Medulla oblongata (tissue), 1 donor: Measurements from ENCODE around the gene UBA1.
A peak's percentile ranks its signal among the peaks of the same experiment; 100 is the strongest.

Experiments used
- DNase-seq: peaks from one replicate; pipeline ENCODE4 v3.0.0-alpha.2; 2015; ENCODE audit errors: extremely low spot score

UBA1 gene

DNA sequence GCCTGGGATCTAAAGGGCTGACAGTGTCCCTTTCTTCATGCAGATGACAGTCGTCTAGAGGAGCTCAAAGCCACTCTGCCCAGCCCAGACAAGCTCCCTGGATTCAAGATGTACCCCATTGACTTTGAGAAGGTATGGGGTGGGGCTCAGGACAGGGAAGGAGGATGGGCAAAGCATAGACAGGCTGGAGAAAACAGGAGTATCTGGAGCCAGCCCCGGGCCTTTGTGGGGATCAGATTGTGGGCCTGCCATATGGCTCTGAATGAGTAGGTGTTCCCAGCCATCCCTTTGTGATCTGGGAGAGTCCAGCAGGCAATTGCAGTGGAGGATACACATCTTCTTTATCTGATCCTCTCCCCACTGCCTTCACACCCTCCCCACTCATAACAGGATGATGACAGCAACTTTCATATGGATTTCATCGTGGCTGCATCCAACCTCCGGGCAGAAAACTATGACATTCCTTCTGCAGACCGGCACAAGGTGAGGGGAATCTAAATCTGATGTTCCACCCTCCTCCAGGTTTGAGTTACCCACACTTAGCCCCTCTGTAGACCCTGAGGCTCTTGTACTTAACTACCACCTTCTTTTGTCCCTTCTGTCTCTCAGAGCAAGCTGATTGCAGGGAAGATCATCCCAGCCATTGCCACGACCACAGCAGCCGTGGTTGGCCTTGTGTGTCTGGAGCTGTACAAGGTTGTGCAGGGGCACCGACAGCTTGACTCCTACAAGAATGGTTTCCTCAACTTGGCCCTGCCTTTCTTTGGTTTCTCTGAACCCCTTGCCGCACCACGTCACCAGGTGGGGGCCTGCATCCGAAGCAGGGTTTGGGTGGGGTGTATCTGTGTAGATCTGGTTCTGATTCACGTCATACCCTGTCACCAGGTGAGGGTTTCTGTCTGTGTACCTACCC is 19.0 kb downstream of the UBA1 start:
- no peak for DNase-seq

DNA sequence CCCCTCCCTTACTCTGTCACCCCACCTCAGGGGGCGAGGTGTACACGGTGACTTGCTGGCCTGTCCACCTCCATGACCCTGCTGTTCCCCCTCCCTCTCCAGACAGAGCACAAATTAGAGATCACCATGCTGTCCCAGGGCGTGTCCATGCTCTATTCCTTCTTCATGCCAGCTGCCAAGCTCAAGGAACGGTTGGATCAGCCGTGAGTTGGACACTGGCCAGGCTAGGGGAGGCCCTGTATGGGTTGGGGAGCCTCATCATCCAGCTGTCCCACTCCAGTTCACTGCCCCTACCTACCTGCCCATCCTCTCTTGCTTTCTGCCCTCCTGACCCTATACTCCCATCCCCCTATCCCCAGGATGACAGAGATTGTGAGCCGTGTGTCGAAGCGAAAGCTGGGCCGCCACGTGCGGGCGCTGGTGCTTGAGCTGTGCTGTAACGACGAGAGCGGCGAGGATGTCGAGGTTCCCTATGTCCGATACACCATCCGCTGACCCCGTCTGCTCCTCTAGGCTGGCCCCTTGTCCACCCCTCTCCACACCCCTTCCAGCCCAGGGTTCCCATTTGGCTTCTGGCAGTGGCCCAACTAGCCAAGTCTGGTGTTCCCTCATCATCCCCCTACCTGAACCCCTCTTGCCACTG is 20.9 kb downstream of the UBA1 start:
- no peak for DNase-seq

DNA sequence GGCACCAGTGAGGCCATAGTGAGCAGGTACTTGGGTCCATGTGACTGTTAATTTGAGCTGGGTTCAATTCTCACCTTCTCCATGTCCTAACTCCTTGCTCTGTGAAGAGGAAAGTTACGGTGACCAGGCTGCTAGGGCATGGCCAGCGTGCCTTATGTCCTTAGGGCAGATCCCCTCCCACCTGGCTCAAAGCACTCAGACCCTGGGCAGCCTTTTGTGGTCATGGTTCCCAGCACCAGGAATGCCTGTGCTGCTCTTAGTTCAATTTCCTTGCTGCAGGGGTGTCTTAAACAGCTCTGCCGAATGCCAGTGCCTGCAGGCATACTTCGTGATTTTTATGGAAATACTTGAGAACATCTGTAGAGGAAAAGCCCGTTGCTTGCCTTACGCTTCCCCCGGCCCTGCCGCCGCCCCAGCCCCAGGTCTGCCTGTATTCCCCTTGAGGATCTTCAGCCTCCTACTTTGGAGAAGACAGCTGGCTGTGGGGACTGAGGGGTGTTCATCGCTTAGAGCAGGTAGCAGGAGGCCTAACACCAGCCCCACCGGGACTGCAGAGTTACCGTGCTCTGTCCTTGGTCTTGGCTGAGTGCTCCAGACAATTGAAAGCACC is 21.8 kb downstream of the UBA1 start:
- no peak for DNase-seq

DNA sequence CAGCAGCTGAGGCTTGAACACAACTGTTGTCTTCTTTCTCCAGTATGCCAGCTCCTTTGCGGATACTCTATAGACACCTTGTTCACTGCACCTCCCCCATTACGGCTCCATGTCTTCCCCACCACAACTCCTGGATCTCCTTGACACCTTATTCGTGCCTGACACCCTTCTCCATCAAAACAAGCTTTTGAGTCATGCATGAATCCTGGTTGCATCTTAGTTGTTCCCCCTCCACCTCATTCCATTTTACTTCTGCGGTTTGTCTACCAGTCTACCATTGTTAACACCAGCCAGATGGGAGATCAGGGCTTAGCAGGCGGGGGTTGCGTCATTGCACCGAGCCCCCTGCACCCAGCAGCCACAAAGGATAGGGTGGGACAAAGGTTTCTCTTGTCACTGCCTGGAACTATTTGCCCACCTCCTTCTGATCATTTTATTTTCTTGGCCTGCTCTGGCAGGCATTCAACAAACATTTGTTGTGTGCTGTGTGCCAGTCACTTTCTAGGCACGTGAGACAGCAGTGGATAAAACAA is 22.8 kb downstream of the UBA1 start:
- no peak for DNase-seq

DNA sequence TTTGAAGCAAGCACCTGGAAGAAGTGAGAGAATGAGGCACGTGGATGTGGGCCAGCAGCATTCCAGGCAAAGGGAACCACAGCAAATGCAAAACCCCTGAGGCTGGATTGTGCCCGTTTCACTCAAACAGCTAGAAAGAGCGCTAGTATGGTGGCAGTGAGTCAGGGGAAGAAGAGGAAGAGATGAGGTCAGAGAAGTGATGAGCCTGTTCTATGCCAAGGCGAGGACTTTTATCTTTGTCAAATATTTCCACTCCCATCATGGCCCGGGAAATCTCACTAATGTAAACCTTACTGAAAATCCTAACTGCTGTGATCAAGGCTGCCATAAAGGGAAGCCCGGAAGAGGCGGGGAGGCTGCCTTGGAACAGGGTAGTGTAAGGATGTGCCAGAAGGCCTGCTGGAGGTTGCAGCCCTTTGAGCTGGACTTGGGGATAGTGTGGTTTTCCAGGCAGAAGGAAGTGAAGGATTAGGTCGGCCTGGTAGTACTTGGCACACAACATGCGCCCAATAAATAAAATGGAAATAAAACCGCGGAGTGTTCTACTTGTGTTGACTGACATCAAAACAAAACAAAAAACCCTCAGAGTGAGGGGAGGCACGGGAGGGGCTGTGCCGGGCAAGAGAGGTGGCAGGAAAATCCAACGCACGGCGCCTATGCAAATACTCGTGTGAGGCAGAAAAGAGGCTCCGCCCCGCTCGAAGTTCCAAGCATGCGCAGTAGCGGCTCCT is 23.7 kb downstream of the UBA1 start:
- no peak for DNase-seq

DNA sequence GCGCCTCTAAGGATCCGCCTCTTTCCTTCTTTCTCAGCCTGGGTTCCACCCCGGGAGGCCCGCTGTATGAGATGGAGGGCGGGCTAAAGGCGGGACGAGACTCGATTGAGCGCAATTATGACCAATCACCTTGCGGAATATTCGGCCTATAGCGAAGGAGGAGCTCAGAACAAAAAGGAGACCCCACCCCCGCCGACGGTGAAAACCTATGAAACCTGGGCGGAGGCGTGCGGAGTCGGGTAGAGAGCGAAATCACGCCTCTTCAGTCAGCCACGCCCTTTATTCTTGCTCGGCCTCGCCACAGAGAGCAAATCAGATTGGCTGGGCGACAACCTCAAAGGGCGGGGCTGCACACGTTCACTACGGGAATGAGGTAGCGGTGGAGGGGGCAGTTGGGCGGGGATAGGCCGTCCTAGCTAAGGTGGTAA is 24.2 kb downstream of the UBA1 start:
- DNase-seq = peak; percentile 98

DNA sequence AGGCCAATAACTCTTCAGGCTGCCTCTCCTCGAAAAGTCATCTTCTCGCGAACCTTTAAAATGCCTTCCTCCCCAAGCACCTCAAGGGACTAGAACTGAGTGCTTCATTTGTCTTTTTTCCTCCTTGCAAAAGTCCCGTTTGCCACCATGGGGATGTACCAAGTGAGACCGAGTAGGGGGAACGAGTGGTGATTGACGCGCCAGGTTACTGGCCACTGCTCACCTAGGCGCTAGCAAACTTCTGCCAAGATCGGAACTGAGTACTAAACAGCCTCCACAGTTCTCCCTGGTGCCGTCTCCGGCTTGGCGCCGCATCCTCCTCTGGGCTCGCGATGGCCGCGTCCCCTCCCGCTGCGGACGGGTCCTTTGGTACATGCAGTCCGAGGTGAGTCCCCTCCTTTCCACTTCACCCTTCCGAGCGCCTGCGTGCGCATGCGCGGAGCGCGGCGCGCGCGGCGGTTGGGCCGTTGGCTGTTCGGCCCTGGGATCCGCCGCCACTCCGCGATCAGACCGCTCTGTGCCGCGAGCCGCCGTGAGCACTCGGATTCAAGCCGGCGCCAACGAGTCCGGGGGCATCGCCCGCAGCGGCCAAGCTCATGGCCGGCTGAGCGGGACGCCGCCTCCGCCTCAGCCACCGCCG is 24.8 kb downstream of the UBA1 start, which contains the start of gene CDK16:
CDK16 (plus strand) TSS at position 402 of the 640 bp plus-strand sequence. CDS start 4,877 bp downstream, outside the sequence.
- peak; percentile 72 for DNase-seq

DNA sequence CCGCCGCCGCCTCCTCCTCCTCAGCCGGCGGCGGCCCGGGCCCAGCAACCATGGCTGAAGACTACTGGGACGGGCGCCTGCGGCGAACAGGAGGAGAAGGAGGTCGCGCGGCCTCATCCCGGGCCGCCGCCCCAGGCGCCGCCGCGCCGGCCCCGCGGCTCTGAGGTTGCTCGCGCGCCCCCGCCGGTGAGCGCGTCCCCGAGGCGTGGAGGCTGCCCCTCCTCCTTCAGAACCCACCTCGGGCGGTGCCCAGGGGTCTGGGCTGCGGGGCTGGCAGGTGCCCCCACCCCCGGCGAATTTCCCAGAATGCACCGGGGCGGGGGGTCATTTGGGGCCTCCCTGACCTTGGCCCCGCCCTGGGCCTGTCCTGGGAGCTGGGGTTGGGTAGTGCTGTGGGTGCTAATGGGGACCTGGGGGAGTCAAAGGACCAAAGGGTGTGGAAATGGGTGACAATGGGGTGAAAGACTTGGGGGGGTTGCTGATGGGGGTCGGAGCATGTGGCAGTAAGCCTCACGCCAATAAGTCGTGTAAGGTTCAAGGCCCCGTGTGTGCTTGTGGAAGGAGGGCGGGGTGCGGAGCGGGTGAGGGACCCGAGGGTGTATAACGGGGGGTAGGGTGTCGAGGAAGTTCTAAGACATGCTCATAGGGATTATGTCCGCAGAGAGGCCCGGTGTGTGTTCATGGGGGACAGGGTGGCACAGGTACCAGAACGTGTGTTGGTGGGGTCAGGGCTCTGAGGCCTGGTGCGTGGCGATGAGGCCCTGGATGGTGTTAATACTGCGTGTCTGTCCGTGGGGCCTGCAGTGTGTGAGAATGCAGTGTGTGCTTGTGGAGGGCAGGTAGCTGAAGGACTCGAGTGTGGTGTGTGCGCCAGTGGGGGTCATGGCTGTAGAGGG is 25.5 kb downstream of the UBA1 start:
- no peak for DNase-seq

DNA sequence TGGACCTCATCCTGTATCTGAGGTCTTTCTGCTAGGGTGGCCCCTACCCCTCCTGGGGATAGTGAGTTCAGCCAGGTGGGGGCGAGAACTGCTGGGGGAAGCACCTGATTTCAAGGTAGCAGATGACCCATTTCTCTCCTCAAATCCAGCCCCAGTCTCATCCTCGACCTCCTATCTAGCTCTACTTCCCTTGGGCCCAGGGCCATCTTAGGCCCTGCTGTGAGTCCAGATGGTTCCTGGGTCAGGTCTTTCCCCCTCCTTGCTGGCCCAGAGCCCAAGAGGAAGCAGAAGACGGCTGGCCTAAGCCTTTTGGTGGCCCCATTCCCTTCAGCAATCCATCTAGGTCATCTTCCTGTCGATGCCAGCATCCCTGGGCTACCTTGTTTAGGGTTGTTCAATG is 28.1 kb downstream of the UBA1 start:
- DNase-seq = no peak

DNA sequence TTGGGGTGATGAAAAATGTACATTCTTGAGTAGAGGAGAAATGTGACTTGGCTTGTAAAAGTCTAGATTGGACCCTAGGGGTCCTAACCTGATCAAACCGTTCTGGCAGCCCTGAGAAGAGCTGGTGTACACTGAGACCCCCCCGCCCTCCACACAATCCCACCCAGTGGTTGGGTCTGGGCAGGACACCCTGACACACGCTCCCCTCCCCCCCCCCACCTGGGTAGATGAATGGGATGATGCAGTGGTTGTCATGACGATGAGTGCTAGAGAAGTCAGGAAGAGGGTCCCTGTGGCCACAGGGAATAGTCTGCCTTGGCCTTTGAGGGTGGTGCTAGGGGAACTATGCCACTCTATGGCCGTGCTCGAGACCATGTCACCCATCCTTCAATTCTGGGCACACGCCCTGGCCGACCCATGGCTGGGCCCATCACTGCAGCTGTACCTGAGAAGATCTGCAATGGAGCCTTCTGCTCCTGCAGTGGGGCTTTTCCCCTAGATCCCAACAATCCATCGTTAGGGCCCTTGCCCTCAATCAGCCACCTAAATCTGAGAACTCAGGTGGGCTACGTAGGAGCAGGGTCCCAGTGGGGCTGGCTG is 29.2 kb downstream of the UBA1 start:
- no peak for DNase-seq

DNA sequence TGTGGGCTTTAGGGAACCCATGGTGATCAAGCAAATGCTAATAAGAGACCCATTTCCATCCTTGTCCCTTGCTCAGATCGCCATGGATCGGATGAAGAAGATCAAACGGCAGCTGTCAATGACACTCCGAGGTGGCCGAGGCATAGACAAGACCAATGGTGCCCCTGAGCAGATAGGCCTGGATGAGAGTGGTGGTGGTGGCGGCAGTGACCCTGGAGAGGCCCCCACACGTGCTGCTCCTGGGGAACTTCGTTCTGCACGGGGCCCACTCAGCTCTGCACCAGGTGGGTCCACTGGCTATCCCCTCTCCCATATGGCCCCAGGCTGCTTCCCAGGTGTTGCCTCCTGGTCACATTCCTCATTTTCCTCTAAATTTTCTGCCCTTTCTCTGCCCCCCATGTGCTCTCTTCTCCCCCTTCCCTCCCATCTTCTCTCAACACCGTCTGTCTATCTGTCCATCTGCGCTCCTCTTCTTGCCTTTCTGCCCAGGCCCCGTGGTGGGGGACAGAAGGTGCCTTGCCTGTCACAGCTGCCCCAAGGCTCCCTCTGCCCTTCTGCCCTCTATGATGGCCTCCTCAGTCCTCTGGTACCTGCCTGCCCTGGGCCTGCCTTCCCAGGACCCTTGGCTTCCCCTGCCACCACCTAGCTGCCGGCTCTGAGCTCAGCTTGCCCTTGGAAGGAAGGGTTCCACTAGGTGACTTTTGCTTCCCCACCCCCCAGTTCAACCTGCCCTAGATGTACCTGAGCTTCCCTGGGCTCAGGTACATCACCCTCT is 30.0 kb downstream of the UBA1 start:
- no peak for DNase-seq

DNA sequence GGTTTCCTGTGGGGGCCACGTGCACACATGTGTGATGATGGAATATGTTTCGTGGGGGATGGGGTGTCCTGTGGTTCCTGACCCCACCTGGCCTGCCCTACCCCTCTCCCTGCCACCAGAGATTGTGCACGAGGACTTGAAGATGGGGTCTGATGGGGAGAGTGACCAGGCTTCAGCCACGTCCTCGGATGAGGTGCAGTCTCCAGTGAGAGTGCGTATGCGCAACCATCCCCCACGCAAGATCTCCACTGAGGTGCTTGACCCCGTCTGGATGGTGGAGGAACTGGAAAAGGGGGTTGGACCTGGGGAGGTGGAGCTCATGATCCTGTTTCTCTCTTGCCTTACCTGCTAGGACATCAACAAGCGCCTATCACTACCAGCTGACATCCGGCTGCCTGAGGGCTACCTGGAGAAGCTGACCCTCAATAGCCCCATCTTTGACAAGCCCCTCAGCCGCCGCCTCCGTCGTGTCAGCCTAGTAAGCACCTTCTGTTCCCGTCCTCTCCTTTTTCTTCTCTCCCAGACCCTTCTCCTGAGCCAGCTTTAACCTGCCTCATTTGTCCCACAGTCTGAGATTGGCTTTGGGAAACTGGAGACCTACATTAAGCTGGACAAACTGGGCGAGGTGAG is 30.8 kb downstream of the UBA1 start:
- no peak for DNase-seq

DNA sequence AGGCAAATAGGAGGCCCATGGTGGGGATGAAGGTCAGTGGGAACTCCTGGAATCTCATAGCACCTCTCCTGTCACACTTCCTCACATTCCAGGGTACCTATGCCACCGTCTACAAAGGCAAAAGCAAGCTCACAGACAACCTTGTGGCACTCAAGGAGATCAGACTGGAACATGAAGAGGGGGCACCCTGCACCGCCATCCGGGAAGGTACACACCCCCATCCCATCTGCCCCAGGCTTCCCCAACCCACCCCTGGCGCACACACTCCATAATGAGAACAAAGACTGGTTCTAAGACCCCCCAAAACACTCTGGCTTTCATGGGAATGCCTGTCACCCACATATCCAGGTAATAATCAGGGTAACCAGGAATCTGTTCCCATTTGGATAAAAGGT is 31.3 kb downstream of the UBA1 start:
- no peak for DNase-seq

DNA sequence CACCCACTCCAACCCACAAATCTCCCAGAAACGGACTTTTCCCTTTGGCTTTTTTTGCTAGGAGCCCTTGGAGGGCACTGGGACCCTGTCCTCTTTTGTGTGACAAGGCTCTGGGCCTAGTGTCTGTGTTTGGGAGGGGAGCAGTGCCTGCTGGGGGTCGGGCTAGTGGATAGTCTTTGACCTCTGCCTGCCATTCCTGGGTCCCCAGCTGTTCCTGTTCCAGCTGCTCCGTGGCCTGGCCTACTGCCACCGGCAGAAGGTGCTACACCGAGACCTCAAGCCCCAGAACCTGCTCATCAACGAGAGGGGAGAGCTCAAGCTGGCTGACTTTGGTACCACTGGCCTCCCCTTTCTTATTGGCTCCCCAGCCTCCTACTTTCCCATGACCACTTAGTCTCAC is 32.4 kb downstream of the UBA1 start:
- DNase-seq = no peak

DNA sequence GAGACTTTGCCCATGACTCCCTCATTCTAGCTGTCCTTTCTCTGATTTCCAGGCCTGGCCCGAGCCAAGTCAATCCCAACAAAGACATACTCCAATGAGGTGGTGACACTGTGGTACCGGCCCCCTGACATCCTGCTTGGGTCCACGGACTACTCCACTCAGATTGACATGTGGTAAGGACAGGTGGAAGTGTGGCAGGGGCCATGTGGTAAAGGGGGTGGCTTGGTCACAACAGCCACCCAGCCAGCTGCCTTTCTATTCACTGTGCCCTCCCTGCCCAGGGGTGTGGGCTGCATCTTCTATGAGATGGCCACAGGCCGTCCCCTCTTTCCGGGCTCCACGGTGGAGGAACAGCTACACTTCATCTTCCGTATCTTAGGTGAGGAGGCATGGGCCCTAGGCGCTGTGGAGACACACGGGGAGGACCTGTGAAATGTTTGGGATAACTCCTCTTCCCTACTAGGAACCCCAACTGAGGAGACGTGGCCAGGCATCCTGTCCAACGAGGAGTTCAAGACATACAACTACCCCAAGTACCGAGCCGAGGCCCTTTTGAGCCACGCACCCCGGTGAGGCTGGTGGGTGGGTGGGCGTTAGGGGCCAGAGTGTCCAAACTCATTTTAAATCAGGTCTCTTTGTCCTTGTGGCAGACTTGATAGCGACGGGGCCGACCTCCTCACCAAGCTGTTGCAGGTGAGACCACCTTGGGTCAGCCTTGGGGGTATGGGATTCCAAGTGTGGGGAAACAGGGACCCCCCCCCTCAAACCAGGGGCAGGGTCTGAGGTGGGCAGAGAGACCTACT is 33.1 kb downstream of the UBA1 start:
- no peak for DNase-seq

DNA sequence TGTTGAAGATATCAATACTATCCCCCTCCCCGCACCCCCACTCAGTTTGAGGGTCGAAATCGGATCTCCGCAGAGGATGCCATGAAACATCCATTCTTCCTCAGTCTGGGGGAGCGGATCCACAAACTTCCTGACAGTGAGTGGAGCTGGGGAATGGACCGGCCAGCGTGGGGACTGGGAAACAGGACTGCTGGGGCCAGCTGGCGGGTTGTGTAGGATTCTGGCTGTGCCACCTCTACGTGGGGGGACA is 33.6 kb downstream of the UBA1 start:
- no peak for DNase-seq

DNA sequence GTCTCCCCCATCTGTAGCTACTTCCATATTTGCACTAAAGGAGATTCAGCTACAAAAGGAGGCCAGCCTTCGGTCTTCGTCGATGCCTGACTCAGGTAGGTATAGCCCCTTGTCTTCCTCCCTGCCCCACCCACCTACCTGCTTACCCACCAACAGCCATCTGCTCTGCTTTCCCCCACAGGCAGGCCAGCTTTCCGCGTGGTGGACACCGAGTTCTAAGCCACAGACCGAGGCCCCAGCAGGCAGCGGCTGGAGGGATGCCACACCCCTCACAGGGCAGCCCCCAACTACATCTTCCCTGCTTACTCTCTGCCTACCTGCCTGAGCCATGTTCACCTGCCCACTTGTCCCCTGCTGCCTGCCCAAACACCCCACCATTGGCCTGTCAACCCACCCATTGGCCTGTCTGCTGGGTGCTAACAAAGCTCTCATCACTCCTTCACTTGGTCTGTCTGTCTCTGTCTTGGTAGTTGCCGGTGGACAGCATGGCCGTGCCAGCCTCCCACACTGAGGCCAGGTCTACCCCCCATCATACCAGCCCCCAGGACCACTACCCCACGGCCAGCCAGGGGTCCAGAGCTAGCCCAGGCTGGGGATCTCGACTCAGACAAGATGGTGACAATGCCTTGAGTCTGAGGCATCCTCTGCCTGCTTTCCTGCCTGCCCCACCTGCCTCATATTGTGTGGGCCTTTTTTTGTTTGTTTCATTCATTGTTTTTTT is 35.1 kb downstream of the UBA1 start:
- DNase-seq = no peak
